HG03045 (cell line): ENCODE data around the gene C13orf42.
A peak's percentile ranks its signal among the peaks of the same experiment; 100 is the strongest.
"Not testable (repeated sequence)": the region's sequence is repeated elsewhere in the genome, so short reads cannot be mapped to it uniquely, and the experiment has no call there.

Experiments used
- ATAC-seq: cut with Tn5 transposase; IDR thresholded peaks from one replicate; pipeline ENCODE4 v1.9.1; 2021; ENCODE audit warnings: mild to moderate bottlenecking, moderate library complexity; ENCODE audit not compliant: unreplicated experiment

Gene C13orf42

DNA sequence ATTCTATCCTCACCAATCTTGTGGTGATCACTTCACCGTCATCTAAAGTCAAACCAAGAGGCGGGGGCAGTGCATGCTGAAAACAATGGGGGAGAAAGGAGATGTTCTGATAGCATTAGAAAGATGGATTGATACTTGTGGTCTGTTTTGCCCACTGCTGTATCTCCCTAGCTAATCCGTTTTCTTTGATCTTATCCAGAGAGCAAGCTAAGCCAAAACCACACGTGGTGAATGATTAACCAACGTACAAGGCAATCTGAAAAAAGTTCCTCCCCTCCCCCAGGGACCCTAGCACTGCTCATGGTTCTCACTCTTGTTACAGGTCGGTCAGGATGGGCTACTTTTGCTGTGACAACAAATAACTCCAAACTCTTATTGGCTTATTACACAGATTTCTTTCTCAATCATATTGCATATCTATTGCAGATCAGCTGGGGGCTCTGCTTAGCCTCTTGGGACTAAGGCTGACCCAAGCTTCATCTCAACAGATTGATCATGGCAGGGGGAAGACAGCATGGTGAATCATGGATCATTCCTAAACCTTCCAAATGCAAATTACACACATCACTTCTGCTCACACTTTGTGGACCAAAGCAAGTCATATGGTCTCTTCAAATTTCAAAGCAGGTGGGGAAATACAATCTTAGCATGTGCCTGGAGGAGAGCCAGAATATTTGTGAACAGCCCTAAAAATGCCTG, 11.9 kb upstream of the C13orf42 start:
- ATAC-seq: no peak

DNA sequence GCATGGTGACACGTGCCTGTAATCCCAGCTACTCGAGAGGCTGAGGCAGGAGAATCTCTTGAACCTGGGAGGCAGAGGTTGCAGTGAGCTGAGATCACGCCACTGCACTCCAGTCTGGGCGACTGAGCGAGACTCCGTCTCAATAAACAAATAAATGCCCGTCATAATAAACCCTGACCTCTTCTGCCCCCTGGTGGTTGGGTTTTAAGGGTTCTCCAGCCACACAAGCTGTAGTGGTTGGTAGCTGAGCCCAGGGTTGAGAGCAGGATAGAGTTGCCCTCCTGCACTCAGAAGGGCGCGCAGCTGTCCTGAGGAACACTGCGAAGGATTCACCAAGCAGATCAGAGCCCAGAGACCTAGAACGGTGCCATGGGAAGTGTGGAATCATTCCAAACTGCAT, 9.8 kb upstream of the C13orf42 start:
- not testable (repeated sequence) for ATAC-seq

DNA sequence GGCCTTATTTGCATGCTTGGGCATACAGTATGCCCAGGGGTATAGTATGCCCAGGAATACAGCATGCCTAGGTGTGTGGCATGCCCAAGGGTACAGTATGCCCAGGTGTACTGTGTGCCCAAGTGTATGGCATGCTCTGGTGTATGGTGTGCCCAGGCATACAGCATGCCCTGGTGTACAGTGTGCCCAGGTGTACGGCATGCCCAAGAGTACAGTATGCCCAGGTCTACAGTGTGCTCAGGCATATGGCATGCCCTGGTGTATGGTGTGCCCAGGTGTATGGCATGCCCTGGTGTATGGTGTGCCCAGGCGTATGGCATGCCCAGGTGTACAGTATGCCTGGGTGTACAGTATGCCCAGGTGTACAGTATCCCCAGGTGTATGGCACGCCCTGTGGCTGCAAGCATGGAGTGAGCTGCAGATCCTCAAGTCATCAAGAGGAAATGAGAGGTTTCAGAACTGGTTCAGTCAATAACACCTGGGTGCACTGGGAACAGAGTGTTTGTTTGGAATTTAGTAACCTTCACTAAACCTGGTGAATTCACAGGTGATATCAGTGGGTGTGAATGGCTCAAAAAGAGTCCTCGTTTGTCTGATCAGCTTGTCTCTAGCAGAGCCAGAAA, 7.8 kb upstream of the C13orf42 start:
- ATAC-seq: no peak

DNA sequence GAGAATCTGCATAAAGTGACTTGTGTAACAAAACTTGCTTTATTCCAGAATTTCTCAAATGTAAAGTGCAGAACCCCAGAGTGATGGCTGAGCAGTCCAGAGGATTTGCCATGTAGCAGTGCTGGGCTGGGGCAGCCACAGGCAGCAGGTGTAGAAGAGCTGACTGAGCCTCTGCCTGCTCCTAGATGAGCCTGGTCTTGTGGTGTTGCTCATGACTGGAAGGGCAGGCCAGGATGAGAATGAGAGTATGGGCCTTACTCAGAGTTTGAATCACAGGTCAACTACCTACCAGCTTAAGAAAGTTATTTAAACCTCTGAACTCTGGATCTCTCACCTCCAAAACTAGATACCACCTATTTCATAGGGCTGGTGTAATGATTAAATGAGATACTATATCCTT, 2.9 kb upstream of the C13orf42 start:
- ATAC-seq: no peak

DNA sequence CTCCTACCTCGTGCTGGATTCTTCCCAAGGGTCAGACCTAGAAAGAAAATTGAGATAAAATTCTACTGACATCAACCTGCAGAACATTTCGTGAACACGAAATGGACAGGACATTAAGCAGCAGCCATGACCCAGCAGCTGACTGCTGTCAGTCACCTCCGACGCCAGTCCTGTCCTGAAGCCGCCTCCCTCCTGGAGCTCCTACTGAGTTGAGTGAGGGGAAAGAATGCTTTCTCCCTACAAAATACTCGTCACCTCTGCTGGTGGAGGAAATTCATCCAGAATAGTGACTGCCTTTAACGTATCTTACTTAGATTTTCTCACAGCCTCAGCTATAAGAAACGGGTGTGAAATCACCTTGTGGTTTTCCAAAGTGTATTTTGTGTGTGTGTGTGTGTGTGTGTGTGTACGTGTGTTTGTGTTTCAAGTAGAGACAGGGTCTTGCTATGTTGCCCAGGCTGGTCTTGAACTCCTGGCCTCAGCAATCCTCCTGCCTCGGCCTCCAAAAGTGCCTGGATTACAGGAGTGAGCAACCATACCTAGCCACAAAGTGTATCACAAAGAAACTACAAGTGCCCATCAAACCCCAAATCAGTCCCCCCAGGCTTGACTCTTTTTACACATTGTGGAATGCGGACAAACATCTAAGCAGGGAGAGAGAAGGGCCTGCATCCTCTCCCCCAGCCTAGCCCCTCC, 2.3 kb upstream of the C13orf42 start:
- no peak for ATAC-seq

DNA sequence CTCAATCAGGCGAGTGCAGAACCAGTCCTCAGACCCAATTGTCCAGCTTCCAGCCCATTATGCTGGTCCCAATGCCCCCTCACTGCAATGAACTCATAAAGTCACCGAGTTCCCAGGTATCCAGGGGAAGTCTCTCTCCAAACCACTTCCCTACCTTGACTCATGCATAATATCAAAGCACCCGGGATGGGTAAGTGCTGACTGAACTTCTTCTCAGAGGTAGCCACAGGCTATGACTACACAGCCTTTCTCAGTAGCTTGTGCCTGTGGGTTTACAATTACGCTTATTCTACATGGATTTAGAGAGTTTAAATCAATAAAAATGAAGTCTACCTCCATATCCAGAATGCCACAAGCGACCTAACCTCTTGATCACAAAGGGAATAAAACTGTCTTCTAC, 1.7 kb upstream of the C13orf42 start:
- ATAC-seq: no peak

DNA sequence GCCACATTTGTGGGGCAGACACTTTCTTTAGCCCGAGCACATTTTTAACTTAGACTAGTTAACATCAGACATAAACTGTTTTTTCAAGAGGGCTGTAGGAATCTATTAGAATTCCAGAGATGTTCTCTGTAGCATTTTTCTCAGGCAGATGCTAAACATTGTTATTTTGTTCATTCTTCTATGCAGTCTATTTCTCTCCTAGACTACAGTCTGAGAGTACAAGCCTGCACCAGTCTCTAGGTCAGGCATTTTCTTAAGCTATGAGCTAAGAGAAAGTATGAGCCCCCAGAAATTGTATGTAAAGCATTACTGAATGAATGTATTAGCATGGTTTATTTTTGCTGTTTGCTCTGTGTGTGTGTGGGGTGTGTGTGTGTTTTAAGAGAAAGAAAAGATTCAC, 923 bp upstream of the C13orf42 start:
- ATAC-seq: no peak

DNA sequence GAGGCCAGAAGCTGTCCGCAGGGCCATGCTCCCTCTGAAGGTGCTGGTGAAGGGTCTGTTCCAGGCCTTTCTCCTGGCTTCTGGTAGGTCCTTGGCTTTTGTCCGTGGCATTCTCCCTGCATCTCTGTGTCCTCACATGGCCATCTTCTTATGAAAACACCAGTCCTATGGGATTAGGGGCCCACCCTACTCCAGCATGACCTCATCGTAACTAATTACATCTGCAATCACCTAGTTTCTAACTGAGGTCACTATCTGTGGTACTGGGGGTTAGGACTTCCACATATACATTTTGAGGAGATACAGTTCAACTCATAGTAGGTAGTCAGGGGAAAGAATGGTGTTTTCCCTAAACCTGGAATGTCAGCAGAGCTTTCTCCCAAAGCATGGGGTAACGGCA, 3.1 kb downstream of the C13orf42 start:
- no peak for ATAC-seq

DNA sequence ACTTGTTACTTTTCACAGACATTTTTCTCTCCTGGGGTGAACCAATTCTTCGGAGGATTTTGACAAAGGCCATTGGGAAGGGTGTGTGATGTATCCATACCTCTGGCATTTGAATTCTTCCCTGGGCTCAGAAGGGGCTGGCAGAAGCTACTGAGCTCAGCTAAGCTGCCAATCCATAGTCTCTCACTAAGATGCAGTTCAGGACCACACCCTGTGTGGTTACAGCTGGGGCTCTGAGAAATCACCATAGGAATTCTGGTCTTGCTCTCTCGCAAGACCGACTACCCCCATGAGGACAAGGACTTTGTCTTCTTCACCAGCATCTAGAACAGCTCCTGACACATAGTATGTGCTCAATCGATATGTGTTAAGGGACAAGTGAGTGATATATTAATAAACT, 6.0 kb downstream of the C13orf42 start:
- no peak for ATAC-seq

DNA sequence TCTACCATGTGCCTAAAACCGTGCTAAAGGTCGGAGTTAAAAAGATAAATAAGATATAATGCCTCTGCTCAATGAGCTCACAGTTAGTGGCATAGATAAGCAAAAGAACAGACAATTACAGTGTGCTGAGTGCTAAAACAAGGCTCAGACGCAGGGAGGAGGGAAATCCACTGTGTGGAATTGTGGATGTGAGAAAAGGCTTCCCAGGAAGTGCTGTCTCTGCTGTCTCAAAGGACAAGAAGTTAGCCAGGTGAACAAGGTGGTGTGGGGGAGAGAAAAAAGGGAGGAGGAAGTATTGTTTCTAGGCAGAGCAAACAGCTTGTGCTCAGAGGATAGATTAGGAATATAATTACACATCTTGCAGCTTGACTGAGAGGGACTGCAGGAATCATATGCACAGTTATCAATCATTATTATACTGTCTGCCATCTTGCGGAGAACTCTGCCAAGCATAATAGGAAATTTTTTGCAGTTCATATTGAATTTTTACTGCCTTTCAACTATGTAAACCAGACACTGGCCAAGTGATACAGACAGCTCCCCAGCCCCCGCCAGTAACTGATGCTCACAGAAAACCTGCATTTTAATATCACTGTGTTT, 9.3 kb downstream of the C13orf42 start:
- no peak for ATAC-seq

DNA sequence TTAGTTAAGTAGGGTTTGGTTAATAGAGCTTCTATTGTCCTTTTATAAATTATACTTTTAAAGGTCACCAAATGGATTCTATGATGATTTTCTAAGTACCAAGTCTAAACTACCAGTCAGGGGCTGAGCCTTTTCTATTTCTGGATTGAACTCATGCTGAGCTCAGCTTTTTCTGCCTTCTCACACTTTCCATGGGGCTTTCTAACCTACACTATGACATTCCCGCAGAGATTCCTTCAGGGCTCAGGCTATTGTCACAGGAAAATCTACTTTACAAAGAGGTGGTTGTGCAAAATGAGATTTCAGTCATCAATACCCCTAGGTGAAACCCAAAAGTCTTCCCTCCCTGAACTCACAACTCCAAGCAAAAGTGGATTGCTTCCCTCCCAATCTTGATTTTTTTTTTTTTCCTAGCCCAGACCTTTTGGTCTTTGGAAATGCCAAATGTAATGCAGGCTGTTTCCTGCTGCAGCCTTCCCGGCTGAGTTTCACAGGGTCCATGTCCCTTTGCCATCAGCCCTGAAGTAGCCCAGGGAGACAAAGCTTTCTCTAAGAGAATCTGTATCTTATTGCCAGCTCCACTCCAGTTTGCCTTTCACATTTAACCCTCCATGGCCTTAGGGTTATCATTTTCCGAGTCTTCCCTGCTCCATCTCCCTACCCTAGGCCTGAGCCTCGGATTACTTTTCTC, 13.6 kb downstream of the C13orf42 start:
- ATAC-seq: no peak

DNA sequence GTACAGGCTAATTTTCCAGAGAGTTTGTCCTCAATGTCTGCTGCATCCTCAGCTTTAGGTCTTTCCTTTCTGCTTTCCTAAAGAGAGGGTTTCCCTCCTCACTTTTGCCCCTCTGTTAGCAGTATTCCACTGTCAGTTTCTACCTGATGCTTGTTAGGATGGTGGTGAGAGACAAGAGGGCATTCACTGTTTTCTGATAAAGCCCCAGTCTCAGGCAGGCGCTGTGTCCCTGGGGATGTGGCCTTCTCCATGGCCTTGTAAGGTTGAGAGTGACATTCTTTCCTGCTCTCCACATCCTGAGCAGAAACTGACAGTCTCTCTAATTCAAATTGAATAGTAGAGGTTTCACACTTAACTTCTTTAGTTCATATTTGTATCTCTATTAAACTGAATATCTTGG, 14.9 kb downstream of the C13orf42 start:
- no peak for ATAC-seq

DNA sequence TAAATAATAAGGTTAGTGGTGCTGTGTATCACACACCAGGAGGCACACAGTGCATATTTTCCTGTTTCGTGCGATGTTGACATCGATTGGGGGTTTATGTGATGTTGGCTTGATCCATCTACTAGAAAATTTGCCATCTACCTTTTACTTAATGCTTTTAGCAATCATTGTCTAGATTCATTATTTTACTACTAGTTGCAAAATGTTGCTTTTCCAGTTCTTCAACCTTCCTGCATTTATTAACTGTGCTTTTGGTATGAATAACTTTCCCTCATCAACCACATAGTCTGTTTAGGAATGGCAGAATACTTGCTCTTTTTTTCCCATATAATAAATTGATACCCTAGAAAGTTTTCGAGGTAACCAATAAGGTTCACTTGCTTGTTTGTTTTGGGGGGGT, 17.5 kb downstream of the C13orf42 start:
- ATAC-seq: no peak

DNA sequence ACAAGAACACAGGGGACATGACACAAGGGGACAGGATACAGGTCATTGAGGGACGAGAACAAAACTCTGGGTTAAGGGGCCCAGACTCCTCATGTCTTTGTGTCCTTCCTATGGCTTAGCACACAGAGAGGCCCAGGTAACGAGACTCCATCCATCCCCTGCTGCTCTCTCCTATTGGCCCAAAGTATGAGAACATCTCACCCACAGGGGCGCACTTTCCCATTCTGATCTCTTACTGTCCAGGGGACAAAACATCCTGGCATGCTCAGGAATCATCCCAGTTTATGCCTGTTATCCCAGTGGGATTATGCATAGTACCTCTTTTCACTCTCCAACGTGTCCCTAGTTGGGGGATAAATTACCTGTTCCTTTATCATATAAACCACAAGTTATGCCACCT, 19.2 kb downstream of the C13orf42 start:
- no peak for ATAC-seq

DNA sequence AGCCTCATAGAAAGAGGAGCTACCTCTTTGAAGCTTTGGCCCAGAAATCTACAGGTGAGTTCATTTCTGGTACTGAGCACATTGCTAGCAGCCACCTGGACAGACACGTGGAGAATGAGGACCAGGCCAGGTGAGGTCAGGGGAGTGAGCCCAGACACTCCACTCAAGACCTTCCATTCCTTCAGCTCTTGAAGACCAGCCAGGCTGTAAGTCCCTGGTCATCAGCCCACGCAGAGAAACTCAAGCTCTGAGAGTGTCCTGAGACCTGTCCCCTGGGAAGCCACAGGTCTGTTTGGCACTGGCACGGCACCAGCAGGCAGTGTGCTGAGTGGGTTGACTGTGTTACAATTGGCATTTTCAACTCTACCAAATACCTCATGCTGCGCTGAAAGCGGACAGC, 27.4 kb downstream of the C13orf42 start:
- no peak for ATAC-seq

DNA sequence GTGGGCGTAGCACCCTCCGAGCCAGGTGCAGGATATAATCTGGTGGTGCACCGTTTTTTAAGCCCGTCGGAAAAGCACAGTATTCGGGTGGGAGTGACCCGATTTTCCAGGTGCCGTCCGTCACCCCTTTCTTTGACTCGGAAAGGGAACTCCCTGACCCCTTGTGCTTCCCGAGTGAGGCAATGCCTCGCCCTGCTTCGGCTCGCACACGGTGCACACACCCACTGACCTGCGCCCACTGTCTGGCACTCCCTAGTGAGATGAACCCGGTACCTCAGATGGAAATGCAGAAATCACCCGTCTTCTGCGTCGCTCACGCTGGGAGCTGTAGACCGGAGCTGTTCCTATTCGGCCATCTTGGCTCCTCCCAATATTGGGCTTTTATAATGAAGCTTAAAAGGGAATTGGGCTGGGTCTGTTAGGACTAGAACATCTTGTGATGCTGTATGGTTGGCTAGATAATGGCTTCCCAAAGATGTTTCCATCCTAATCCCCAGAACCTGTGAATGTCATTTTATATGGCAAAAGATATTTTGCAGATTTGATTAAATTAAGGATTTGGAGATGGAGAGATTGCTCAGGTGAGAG, 30.5 kb downstream of the C13orf42 start:
- not testable (repeated sequence) for ATAC-seq

DNA sequence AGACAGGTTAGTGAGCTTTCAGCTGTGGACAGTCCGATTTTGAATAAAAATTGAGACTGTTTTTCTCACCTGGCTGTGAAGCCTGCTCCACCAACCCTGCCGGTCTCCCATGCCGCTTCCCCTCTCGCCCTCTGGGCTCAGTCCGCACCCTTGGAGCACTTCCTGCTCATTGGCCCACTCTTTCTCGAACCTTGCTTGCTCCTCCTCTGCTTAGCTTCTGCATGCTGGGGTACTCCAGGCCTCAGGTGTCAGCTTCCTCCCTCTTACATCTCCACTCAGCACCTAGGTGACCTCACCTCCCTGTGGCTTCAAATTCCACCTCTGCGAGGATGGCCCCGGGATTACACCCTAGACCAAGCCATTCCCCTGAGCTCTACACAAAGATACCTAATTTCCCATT, 39.6 kb downstream of the C13orf42 start:
- no peak for ATAC-seq

DNA sequence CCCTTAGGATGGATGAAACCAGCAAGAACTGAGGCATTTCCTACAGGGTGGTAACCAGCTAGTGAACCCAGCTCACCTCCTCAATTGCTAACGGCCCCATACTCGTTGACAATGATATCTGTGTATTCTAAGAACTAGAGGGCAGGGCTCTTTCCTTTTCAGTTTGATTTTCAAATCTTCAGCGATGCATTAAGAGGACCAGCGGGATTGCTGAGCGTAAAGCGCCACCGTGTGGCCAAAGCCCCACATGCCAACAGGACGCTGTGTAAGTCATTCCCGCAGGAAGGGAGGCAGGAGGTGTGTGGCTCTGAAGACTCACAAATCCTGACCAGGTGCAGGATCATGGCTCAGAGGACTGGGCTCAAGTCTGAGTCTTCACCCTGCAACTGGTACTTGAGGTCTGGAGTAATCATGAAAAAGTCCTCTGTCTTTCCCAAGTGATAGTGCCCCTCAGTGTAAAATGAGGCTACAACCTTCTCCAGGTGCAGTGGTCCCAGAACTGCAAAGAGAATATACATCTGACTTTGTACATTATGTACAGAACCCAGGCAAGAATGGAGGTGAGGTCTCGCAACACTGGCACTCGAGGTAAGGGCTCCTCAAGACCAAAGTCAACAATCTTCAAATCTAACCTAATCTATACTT, 40.9 kb downstream of the C13orf42 start:
- peak; percentile 77 for ATAC-seq

DNA sequence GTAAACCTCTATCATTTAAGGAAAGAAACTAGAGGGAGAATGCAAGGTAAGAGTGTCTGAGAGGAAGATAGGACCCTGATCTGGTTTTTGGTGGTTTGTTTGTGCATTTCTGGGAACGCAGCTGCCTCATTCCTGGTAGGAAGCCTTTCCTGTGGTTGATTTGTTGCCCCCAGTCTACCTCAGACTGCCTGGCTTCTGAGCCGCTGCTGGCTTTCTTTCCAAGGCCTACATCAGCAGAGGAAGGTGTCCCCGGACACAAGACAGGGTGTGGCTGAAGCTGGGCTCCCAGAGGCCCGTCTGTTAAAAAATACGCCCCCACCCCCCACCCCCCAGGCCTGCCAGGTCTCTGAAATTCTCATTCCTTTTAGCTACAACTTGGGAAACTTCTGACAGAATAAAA, 42.6 kb downstream of the C13orf42 start:
- ATAC-seq: no peak

DNA sequence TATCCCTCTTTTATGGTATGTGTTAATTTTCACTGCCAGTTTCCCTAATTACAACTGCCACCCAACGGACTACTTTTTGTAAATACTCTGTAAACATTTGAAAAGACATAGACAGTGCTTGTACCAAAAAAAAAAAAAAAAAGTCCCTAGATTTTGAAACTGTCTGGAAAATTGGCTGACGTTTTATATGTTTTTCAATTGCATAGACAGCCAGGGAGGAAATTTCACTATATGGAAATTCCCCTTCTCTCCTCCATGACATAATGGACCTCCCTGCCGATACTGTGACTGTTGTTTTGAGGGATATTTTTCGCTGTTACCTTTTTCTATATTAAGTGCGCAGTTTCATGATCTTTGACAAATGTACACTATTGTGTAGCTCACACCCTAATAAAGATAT, 43.4 kb downstream of the C13orf42 start:
- no peak for ATAC-seq
